Endothelial cell of hepatic sinusoid (primary cell): ENCODE data around the gene MYO9B.
"Not testable (repeated sequence)": the region's sequence is repeated elsewhere in the genome, so short reads cannot be mapped to it uniquely, and the experiment has no call there.

ENCODE experiments used
- in situ Hi-C: cut with HindIII; loops from 2 replicates; pipeline ENCODE4 v1.10.0; 2017; ENCODE audit warnings: low sequenced_read_pairs

The MYO9B gene

DNA sequence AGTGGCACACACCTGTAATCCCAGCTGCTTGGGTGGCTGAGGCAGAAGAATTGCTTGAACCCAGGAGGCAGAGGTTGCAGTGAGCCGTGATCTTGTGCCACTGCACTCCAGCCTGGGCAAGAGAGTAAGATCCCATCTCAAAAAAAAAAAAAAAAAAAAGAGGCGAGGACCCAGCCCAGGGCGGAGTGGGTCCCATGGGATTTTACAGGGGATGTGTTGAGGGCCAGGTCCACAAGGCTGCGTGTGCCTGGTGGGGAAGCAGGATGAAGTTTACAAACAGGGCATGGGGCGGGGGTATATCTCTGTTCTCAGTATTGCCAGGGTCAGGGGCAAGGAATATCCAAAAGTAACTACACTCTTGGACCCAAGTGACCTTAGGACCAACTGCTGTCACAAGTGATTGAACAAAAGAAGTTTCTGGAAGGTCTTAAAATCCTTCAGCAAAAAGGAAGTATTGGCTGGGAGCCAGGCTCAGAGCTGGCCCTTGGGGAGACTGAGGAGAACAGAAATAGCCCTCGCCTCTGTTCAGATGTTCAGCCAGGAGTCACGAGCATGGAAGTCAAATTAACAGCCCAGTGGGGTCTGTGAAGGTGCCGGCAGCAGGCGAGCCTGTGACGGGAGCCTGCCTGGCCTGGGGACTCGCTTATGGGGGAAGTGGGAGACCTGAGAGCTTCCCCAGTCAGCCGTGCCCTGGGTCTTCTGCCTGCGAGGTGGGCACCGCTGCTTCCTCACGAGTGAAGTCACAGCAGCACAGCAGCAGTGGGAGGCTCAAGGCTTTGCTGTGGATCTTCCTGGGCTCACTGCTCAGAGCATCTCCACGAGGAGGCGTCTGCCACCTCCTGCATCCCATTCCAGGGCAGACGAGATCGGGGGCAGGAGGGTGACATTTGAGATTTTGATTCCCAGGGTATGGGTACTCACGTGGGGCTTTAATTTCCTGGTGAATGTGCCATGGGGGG lies 6.4 kb downstream of the MYO9B start:
- in situ Hi-C loops: no loop called here

DNA sequence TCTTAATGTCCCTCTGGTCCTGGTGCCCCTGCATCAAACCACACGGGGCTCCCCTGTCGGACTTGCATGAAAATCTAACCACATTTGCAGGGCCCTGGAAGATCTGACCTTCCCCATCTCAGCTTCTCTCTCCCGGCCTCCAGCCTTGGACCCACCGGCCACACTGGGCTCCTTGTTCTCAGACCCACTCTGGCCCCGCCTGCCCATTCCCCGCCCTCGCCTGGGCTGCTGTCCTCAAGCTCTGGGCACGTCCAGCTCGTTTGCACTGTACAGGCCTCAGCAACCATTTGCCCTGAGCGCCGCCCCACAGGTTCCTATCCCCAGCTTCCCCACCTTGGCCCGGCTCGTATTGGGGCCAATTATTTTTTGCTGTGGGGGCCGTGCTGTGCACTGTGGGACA lies 10.5 kb downstream of the MYO9B start:
- in situ Hi-C loops: no loop called here

DNA sequence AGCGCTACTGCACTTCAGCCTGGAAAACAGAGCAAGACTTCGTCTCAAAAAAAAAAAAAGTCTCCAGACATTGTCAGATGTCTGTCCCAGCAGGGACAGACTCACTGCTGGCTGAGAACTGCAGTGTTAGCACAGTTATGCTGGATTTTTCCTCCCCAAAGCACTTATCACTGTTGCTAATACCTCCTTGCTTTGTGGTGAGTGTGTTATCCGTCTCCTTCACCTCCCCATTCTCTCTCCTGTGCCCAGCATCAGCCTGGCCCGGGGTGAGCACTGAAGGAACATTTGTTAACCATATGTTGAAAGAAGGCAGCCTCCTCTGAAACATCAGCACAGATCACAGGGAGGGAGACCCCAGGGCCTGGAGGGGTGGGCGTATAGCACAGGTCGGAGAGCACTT lies 11.3 kb downstream of the MYO9B start:
- in situ Hi-C loops: no loop called here

DNA sequence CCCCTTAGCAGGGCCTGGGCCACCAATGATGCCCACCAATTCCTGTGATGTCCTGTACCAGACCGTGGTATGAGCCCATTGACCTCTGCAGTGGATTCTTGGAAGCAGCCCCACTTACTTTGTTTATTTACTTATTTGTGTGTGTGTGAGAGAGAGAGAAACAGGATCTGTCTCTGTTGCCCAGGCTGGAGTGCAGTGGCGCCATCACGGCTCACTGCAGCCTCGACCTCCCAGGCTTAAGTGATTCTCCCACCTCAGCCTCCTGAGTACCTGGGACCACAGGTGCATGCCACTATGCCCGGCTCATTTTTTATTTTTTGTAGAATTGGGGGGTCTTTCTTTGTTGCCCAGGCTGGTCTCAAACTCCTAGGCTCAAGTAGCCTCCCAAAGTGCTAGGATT lies 13.0 kb downstream of the MYO9B start:
- in situ Hi-C loops: no loop called here

DNA sequence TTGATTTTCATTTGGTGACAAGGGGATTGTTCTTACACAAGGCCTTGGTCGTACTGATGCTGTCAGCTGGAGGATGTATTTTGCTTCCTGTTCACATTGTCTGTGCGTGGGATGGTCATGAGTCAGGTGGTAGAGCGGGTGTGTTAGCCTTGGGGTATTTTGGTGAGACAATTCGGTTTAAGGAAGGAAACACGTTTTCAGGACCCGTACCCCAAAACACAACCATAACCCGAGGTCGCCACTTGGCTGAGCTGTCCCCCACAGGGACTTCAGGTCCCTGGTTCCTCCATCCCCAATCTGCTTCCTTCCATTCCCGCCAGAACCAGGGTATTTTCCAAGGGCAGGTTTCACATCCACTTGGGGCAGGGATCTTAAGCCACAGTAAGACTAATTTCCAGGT lies 15.0 kb downstream of the MYO9B start:
- in situ Hi-C loops: no loop called here

DNA sequence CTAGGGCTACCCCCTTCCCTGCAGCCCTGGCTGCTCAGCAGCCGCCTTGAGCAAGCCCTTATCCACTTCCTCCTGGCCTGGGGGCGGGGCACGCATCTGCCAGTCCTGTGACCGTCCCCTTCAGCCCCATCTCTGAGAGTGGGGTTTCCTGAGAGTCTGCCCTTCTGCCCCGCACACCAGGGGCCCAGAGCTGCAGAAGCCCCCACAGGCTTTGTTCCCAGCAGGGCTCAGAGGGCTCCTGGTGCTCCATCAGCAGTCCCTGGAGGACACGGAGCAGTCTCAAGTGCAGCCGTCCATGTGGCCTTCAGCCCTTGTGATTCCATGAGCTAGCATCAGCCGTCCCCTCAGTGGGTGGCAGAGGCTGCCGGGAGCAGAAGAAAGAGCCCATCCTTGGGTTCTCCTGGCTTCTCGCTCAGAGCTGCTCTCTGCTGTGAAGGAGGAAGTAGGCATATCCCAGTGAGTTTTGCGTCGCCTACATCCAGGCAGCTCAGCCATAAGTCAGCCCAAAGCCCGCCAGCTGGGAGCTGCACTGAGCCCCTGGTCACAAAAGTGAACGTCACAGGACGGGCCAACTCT lies 16.3 kb downstream of the MYO9B start:
- in situ Hi-C loops: no loop called here

DNA sequence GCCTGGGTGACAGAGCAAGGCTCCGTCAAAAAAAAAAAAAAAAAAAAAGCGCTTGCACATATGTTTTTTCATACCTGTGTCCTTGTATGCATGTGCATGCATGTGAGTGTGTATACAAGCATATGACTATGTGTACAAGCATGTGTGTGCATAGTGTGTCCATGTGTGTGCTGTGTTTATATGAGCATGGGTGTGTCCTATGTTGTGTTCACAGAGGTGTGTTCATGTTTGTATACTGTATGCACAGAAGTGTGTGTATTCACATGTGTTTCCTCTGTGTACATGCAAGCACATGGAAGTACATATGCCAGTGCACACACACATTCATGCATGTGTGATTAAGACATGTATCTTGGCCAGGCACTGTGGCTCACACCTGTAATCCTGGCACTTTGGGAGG lies 17.1 kb downstream of the MYO9B start:
- in situ Hi-C loops: no loop called here

DNA sequence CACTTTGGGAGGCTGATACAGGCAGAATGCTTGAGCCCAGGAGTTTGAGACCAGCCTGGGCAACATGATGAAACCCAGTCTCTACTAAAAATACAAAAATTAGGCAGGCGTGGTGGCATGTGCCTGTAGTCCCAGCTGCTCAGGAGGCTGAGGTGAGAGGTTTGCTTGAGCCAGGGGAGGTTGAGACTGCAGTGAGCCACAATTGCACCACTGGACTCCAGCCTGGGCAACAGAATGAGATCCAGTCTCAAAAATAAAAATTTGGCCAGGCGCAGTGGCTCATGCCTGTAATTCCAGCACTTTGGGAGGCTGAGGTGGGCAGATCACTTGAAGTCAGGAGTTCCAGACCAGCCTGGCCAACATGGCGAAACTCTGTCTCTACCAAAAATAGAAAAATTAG lies 19.1 kb downstream of the MYO9B start:
- in situ Hi-C loops: not testable (repeated sequence)

DNA sequence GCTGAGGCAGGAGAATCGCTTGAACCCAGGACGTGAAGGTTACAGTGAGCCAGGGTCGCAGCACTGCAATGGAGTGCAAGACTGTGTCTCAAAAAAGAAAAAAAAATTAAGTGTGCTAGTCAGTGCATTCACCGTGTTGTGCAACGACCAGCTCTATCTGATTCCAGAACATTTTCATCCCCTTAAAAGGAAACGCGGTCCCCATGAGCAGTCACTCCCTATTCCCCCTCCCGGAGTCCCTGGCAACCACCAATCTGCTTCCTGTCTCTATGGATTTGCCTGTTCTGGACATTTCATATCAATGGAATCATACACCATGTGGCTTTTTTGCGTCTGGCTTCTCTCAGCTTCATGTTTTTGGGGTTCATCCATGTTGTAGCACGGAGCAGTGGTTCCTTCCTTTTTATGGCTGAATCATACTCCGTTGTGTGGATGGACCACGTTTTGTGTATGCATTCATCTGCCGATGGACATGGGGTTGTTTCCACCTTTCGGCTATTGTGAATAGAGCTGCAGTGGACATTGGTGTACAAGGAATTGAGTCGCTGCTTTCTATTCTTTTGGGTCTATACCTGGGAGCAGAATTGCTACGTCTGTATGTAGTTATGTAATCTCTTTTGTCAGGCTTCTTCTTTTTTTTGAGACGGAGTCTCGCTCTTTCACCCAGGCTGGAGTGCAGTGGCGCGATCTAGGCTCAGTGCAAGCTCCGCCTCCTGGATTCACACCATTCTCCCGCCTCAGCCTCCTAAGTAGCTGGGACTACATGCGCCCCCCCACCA lies 19.8 kb downstream of the MYO9B start:
- in situ Hi-C loops: no loop called here

DNA sequence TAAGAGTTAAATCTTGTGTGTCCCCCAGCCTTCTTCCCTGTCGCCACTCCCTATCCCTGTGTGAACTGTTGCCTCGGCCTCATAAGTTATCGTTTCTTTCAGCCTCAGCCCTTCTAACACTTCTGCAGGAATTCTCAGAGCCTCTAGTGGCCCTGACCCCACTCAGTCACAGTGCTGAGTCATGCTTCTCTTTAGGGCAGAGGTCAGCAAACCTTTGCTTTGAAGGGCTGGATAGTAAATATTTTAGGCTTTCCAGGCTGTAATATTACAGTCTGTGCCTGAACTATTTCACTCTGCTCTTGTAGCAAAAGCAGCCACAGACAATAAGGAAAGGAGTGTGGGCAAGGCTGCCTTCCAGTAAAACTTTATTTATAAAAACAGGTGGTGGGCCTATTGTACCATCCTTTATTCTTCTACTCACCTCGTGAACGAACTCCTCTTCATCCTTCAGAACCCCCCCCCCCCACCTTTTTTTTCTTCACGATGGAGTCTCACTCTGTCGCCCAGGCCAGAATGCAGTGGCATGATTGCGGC lies 22.1 kb downstream of the MYO9B start:
- in situ Hi-C loops: no loop called here

DNA sequence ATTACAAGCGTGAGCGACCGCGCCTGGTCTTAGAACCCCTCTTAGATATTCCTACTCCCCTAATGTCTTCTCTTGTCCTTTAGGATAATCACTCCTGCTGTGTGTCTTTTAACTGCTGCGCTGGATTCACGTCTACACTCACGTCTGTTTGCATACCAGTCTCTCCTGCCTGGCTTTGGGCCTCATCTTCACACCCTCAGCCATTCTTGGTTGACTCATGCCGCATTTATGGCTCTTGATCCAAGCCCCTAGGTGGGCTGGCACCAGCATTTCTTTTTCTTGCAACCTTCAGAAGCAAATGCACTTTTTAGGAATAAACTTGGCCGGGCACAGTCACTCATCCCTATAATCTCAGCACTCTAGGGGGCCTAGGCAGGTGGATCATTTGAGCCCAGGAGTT lies 22.7 kb downstream of the MYO9B start:
- in situ Hi-C loops: no loop called here

DNA sequence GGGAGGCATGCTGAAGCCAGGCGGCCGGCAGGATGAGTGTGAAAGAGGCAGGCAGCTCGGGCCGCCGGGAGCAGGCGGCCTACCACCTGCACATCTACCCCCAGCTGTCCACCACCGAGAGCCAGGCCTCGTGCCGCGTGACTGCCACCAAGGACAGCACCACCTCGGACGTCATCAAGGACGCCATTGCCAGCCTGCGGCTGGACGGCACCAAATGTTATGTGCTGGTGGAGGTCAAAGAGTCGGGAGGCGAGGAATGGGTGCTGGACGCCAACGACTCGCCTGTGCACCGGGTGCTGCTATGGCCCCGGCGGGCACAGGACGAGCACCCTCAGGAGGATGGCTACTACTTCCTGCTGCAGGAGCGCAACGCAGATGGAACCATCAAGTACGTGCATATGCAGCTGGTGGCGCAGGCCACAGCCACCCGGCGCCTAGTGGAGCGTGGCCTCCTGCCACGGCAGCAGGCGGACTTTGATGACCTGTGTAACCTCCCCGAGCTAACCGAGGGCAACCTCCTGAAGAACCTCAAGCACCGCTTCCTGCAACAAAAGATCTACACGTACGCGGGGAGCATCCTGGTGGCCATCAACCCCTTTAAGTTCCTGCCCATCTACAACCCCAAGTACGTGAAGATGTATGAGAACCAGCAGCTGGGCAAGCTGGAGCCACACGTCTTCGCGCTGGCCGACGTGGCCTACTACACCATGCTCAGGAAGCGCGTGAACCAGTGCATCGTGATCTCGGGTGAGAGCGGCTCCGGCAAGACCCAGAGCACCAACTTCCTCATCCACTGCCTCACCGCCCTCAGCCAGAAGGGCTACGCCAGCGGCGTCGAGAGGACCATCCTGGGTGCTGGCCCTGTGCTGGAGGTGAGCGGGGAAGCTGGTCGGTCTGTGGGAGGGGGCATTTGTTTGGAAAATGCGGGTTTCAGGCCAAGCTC lies 26.4 kb downstream of the MYO9B start:
- in situ Hi-C loops: no loop called here

DNA sequence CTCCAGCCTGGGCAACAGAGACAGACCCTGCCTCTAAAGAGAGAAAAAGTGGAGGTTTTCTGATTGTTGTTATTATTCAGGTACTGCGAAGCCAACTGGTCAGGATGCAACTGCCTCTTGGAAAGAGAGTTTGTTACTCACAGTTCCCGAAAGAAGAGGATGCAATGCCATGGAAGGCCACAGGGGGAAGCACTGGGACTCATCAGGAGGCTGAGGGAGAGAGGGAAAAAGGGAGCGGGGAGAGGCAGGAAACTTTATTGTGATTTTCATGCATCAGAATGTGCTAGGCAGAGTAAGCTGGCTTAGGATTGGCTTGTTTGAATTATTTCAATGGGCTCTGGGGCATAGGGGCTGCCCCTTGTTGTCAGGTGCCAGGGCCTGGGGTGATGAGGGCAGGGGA lies 27.6 kb downstream of the MYO9B start:
- in situ Hi-C loops: no loop called here

DNA sequence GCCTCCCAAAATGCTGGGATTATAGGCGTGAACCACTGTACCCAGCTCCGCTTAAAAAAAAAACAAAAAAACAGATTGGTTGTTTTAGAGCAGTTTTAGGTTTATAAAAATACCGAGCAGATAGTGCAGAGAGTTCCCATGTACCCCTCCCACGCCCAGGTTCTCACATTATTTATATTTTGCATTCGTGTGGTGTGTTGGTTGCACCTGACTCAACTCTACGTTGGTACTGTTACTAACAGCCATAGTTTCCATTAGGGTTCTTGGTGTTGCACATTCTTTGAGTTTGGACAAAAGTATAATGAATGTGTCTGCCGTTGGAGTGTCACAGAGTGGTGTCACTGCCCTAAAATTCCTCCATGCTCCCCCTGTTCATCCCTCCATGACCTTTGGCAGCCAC lies 29.1 kb downstream of the MYO9B start:
- in situ Hi-C loops: no loop called here

DNA sequence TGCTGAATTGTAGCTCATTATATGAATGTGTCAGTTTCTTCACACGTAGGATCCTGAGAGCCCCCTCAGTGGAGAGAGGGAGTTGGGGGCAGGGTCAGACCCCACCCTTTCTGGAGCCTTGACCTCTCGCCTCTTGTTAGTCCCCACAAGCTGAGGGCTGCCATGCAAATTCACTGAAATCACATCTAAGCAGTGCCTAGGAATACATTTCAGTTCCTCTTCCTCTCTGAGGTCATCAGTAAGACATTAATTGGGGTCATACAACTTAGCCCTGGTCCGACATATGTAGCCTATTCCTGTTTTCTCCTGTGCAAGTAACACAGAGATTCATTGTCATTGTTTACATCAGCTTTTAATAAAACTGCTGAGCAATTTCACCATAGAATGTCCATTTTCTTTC lies 30.0 kb downstream of the MYO9B start:
- in situ Hi-C loops: no loop called here

DNA sequence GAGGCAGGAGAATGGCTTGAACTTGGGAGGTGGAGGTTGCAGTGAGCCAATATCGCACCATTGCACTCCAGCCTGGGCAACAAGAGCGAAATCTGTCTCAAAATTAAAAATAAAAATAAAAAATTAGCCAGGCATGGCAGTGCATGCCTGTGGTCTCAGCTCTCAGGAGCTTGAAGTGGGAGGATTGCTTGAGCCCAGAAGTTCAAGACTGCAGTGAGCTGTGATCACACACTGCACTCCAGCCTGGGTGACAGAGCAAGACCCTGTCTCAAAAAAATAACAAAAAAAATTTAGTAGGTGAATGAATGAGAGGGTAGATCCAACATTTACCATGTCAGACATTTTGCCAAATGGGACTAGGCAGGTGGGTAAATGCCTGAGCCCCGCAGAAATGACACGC lies 31.4 kb downstream of the MYO9B start:
- in situ Hi-C loops: not testable (repeated sequence)

DNA sequence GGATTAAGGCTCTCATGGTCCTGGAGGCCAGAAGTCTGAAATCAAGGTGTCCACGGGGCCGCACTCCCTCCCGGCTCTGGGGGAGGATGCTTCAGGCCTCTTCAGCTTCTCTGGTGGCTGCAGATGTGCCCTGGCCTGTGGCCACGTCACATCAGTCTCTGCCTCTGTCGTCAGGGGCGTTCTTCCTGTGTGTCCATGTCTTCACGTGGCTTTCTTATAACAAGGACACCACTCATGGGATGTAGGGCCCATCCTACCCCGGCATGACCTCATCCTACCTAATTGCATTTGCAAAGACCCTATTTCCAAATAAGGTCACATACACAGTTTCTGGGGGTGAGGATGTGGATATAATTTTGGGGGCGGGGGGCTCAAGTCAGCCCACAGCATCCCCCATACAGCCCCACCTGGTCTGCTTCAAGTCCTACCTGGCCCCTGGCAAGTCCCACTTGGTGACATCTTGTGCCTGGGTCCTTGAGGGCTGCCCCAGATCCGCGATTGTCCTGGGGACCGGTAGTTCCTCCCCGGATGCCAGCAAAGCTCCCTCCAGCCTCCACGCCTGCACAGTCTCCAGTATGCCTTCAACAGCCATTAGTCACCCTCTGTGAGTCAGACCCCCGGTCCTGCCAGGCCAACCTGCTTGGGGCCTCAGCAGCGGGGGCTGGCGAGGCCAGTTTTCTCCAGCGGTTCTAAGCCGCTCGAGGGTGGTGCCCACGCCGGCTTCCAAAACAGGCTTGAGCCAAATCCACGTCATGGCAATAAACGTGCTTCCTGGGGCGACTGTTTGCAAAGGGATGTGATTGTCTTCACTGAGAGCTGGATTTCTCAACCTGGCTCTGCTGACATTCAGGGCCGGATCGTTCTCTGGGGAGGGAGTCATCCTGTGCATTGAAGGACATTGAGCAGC lies 32.2 kb downstream of the MYO9B start:
- in situ Hi-C loops: no loop called here

DNA sequence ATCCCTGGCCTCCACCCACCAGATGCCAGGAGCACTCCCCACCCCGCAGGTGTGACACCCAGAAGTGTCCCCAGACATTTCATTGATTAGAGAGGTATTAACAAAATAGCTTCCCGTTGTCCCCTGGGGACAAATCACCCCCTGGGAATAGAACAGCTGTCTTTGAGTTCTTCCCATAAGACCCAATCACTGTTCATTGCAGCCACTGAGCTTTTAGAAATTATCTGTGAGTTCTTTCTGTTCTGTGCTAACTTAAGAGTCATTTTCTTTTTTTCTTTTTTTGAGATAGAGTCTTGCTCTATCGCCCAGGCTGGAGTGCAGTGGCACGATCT lies 32.8 kb downstream of the MYO9B start:
- in situ Hi-C loops: no loop called here

DNA sequence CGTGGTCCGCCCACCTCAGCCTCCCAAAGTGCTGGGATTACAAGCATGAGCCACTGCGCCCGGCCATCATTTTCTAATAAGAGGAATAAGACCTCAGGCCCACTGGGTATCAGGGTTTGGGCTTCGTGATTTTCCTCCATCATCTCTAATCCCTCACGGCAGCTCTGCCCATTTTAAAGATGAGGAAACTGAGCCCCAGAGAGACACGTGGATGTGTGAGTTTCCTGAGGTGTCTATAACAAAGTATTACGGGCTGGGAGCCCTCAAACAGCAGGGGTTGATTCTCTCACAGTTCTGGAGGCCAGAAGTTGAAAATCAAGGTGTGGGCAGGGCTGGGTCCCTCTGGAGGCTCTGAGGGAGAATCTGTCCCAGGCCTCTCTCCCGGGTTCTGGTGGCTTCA lies 33.7 kb downstream of the MYO9B start:
- in situ Hi-C loops: no loop called here
